DOHH2 (cell line): ENCODE data around the gene TARS2.

ENCODE experiments used
- CTCF ChIP-seq: fragments of 200-600 bp; sonication (generic); IDR thresholded peaks from one replicate; pipeline ENCODE4 v1.5.1; 2014; ENCODE audit warnings: antibody characterized with exemption, mild to moderate bottlenecking, low read depth, low read length; ENCODE audit not compliant: poor library complexity, severe bottlenecking
- EZH2phosphoT487 ChIP-seq: fragments of 200-600 bp; sonication (generic); IDR thresholded peaks from 2 replicates; pipeline ENCODE4 v1.6.1; 2017; ENCODE audit warnings: borderline replicate concordance, mild to moderate bottlenecking, antibody characterized with exemption, low read length, moderate library complexity, mixed read lengths

GRCh38 chr1:150477320-150477719 lies 9.9 kb upstream of the TARS2 start:
- TF ChIP-seq CTCF, result no peak
- no peak for TF ChIP-seq EZH2phosphoT487
